Smooth muscle cell (in vitro differentiated cells): ENCODE measurements around the gene PEMT. TPM values are rescaled to one million over a fixed set of nuclear protein-coding genes. Genes with fewer than 3 reads are reported as not detected.
"Not testable (repeated sequence)": the region's sequence is repeated elsewhere in the genome, so short reads cannot be mapped to it uniquely, and the experiment has no call there.

Source experiments
- DNase-seq: peaks from one replicate; lab custom pipeline; 2025; ENCODE audit not compliant: unreplicated experiment; lab: John Stamatoyannopoulos, UW
- H2AFZ ChIP-seq: fragments of 200-600 bp; sonication (generic); 2 replicates; pipeline ENCODE4 v1.6.0; 2016; ENCODE audit warnings: antibody characterized with exemption, low read depth, mild to moderate bottlenecking
- H3F3A ChIP-seq: fragments of 200-600 bp; sonication (generic); 2 replicates; pipeline ENCODE4 v1.6.0; 2017; ENCODE audit warnings: antibody characterized with exemption, low read depth
- H3K27ac ChIP-seq: fragments of 200-600 bp; sonication (generic); 2 replicates; pipeline ENCODE4 v1.5.1; 2016; ENCODE audit warnings: low read depth, mild to moderate bottlenecking
- H3K27me3 ChIP-seq: fragments of 200-600 bp; sonication (generic); 2 replicates; pipeline ENCODE4 v1.6.1; 2016; ENCODE audit warnings: low read depth, mild to moderate bottlenecking
- H3K36me3 ChIP-seq: fragments of 200-600 bp; sonication (generic); 2 replicates; pipeline ENCODE4 v1.5.1; 2016; ENCODE audit warnings: low read depth
- H3K4me1 ChIP-seq: fragments of 200-600 bp; sonication (generic); 2 replicates; pipeline ENCODE4 v1.5.1; 2016; ENCODE audit warnings: low read depth
- H3K4me2 ChIP-seq: fragments of 200-600 bp; sonication (generic); 2 replicates; pipeline ENCODE4 v1.6.0; 2016; ENCODE audit warnings: mild to moderate bottlenecking
- H3K4me3 ChIP-seq: fragments of 200-600 bp; sonication (generic); 2 replicates; pipeline ENCODE4 v1.5.1; 2016; ENCODE audit warnings: mild to moderate bottlenecking
- H3K79me2 ChIP-seq: fragments of 200-600 bp; sonication (generic); 2 replicates; pipeline ENCODE4 v1.6.0; 2016; ENCODE audit warnings: low read depth, mild to moderate bottlenecking
- H3K9ac ChIP-seq: fragments of 200-600 bp; sonication (generic); 2 replicates; pipeline ENCODE4 v1.6.0; 2016; ENCODE audit warnings: low read depth
- H3K9me3 ChIP-seq: fragments of 200-600 bp; sonication (generic); replicated peaks from 2 replicates; pipeline ENCODE4 v1.5.1; 2016; ENCODE audit warnings: low read depth
- H4K20me1 ChIP-seq: fragments of 200-600 bp; sonication (generic); 2 replicates; pipeline ENCODE4 v1.6.0; 2016; ENCODE audit warnings: low read depth
- WGBS: methylation state at CpG from one replicate; pipeline ENCODE4 v1.1.7; 2016; ENCODE audit warnings: low lambda C conversion rate; 5-methylcytosine and 5-hydroxymethylcytosine counted together
- polyA plus RNA-seq: library from polyadenylated mRNA; unstranded; fragments of >200 nt; fragmentation: Nextera tagmentation; extraction: Ambion mirVana; gene quantifications from 2 replicates; pipeline ENCODE4 v1.2.1, GENCODE V29; 2016
- total RNA-seq: library from RNA; depleted of rRNA; stranded (reverse); fragments of >200 nt; gene quantifications from 2 replicates; pipeline ENCODE4 v1.2.3, GENCODE V29; 2014
- TF ChIP-seq, protein P1 (sequence below): fragments of 200-600 bp; sonication (generic); IDR thresholded peaks from 2 replicates; pipeline ENCODE4 v1.5.1; 2017; ENCODE audit warnings: borderline replicate concordance, mild to moderate bottlenecking, antibody characterized with exemption; ENCODE audit not compliant: insufficient read depth, poor library complexity, severe bottlenecking

PEMT gene, protein sequence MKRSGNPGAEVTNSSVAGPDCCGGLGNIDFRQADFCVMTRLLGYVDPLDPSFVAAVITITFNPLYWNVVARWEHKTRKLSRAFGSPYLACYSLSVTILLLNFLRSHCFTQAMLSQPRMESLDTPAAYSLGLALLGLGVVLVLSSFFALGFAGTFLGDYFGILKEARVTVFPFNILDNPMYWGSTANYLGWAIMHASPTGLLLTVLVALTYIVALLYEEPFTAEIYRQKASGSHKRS
- total RNA-seq (39.0 and 43.8 TPM in 2 replicates), polyA plus RNA-seq (69.4 and 69.9 TPM in 2 replicates)

DNA sequence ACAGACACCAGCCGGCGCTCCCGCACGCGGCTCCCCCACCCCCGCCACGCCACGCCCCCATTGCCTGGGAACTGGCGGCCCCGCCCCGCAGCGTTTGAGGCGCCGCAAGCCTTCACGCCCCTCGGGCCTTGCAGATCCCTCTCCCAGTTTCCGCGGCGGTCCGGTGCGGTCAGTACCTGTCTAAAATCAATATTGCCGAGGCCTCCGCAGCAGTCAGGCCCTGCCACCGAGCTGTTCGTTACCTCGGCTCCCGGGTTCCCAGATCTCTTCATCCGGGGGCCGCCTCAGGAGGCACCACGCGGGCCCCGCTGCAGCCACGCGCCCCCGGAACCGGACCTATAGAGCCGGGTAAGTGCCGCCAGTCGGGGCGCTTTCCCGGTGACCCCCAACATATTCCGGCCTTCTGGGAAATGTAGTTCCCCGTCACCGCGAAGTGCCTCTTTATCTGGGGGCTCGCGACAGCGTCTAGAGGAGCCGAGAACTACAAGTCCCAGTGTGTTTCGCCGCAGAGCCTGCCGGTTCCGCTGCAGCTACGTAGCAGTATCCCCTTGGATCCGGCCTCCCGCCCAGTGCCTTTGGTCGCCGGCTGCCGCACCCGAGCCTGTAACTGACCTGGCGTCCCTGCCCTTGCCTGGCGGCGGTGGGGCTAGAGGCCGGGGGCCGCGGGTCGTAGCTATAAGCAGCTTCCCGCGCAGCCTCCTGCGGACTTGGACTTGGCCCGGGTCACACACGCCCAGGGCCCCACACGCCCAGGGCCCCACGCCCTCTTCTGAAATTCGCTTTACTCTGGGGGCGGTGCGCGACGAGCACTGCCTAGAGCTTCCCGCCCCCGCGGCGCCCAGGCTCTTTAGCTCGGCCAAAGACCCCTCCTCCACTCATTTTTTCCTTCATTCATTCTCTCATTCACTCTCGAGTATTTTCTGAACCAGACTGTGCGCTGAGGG is at the start of gene PEMT:
TSS of gene PEMT (minus strand) at position 354 of the 944 bp plus-strand sequence. CDS start at position 272, 82 bp downstream.
- Histone ChIP-seq H3K27ac (peak within 1 kb of the TSS; percentile 74), H3K4me1 (peaks cover 4% of the 10 kb centered on the region), H3K4me3 (peak within 1 kb of the TSS; percentile 71), H4K20me1 (no peaks in the 10 kb centered on the region), H3K9ac (peak within 1 kb of the TSS; percentile 80), H2AFZ (peak within 1 kb of the TSS; percentile 89), H3K27me3 (no peaks in the 10 kb centered on the region), H3K4me2 (peak within 1 kb of the TSS; percentile 89), H3F3A (peaks cover 7% of the 10 kb centered on the region), H3K79me2 (peaks cover 33% of the 10 kb centered on the region), H3K36me3 (no peaks in the 10 kb centered on the region), H3K9me3 (no peaks in the 10 kb centered on the region)
- peak; percentile 96 for DNase-seq
- TF ChIP-seq, protein P1, sequence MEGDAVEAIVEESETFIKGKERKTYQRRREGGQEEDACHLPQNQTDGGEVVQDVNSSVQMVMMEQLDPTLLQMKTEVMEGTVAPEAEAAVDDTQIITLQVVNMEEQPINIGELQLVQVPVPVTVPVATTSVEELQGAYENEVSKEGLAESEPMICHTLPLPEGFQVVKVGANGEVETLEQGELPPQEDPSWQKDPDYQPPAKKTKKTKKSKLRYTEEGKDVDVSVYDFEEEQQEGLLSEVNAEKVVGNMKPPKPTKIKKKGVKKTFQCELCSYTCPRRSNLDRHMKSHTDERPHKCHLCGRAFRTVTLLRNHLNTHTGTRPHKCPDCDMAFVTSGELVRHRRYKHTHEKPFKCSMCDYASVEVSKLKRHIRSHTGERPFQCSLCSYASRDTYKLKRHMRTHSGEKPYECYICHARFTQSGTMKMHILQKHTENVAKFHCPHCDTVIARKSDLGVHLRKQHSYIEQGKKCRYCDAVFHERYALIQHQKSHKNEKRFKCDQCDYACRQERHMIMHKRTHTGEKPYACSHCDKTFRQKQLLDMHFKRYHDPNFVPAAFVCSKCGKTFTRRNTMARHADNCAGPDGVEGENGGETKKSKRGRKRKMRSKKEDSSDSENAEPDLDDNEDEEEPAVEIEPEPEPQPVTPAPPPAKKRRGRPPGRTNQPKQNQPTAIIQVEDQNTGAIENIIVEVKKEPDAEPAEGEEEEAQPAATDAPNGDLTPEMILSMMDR: no peak
- 2% methylated on average over 79 of the region's 86 CpGs for WGBS

DNA sequence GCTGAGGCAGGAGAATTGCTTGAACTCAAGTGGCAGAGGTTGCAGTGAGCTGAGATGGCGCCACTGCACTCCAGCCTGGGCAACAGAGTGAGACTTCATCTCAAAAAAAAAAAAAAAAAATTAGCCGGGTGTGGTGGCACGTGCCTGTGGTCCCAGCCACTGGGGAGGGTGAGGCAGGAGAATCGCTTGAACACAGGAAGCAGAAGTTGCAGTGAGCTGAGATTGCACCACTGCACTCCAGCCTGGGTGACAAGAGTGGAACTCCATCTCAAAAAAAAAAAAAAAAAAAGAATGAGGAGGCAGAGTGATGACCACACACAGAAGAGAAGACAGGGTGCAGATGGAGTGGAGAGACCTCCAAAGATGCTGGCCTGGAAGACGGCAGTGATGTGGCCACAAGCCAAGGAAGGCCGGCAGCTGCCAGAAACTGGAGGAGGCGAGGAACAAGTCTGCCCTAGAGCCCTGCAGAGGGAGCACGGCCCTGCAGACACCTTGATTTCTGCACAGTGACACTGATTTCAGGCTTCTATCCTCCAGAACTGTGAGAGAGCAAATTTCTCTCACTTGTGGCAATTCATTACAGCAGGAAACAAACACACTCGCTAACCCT is 48.3 kb upstream of the PEMT start:
- not testable (repeated sequence) for H2AFZ ChIP-seq, H3K27ac ChIP-seq, H3F3A ChIP-seq, H3K4me2 ChIP-seq, H3K9ac ChIP-seq, H3K36me3 ChIP-seq, DNase-seq, H3K27me3 ChIP-seq, H3K9me3 ChIP-seq, H3K4me3 ChIP-seq, H3K4me1 ChIP-seq, H3K79me2 ChIP-seq, H4K20me1 ChIP-seq
- 97% methylated on average over 9 of the region's 9 CpGs for WGBS

DNA sequence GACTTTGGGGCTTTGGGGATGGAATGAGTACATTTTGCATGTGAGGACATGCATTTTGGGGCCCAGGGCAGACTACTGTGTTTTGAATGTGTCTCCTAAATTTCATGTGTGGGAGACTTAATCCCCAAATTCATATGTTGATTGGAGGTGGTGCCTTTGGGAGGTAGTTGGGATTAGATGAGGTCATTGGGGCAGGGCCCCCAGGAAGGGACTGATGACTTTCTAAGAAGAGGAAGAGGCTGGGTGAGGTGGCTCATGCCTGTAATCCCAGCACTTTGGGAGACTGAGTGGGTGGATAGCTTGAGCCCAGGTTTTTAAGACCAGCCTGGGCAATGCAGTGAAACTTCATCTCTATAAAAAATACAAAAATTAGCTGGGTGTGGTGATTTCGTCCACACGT is 47.0 kb upstream of the PEMT start:
- DNase-seq: no peak
- Histone ChIP-seq H3F3A (no peaks in the 10 kb centered on the region), H2AFZ (no peak overlapping the region), H3K4me2 (no peak overlapping the region), H3K27me3 (no peaks in the 10 kb centered on the region), H3K36me3 (no peaks in the 10 kb centered on the region), H3K79me2 (no peaks in the 10 kb centered on the region), H3K9ac (no peak overlapping the region), H4K20me1 (no peaks in the 10 kb centered on the region), H3K9me3 (no peaks in the 10 kb centered on the region), H3K4me1 (no peaks in the 10 kb centered on the region), H3K4me3 (no peak overlapping the region), H3K27ac (no peak overlapping the region)
- 54% methylated on average over 2 of the region's 2 CpGs for WGBS
- TF ChIP-seq, protein P1: no peak

- Histone ChIP-seq H3K4me2 (no peak overlapping the region), H3K79me2 (no peaks in the 10 kb centered on the region), H2AFZ (no peak overlapping the region), H3K4me3 (no peak overlapping the region), H3K27ac (no peak overlapping the region), H3K9ac (no peak overlapping the region), H3K9me3 (no peaks in the 10 kb centered on the region), H4K20me1 (no peaks in the 10 kb centered on the region), H3F3A (no peaks in the 10 kb centered on the region), H3K36me3 (no peaks in the 10 kb centered on the region), H3K27me3 (no peaks in the 10 kb centered on the region), H3K4me1 (no peaks in the 10 kb centered on the region)
- no peak for DNase-seq
- TF ChIP-seq, protein P1: no peak
- WGBS: 76% methylated on average over 5 of the region's 5 CpGs
Observed at GRCh38 chr17:17636272-17636885, 44.9 kb upstream of the PEMT start.

DNA sequence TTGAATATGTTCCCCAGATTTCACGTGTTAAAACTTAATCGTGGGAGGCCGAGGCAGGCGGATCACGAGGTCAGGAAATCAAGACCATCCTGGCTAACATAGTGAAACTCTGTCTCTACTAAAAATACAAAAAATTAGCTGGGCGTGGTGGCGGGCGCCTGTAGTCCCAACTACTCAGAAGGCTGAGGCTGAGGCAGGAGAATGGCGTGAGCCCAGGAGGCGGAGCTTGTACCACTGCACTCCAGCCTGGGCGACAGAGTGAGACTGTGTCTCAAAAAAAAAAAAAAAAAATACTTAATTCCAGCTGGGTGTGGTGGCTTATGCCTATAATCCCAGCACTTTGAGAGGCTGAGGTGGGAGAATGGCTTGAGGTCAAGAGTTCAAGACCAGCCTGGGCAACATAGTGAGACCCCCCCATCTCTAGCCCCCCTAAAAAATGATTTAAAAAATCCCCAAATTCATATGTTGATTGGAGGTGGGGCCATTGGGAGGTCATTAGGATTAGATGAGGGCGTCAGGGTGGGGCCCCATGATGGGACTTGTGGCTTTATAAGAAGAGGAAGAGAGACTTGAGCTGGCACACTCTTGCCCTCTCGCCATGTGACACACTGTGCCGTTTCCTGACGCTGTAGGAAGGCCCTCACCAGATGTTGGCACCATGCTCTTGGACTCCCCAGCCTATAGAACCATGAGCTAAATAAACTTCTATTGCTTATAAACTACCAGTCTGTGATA is 44.2 kb upstream of the PEMT start:
- H3K4me1 ChIP-seq, H3F3A ChIP-seq, H3K27ac ChIP-seq, H3K27me3 ChIP-seq, H3K9me3 ChIP-seq, H3K36me3 ChIP-seq, H3K4me2 ChIP-seq, H4K20me1 ChIP-seq, H3K4me3 ChIP-seq, H3K79me2 ChIP-seq, H2AFZ ChIP-seq, H3K9ac ChIP-seq, DNase-seq: not testable (repeated sequence)
- WGBS: 96% methylated on average over 15 of the region's 15 CpGs
